ENCODE data around the gene PLPP3. TPM values are rescaled to one million over a fixed set of nuclear protein-coding genes. Genes with fewer than 3 reads are reported as not detected.

PLPP3 gene
- total RNA-seq, 1 donor from 2014 or later, result 106 TPM

- TF ChIP-seq CTCF (IDR thresholded peaks at IDR 0.05), result no peak
- no peaks in the 10 kb centered on the region for H3K27me3 ChIP-seq (ENCODE audit: low read depth)
- DNase-seq (peak; percentile 82), ATAC-seq (peak; percentile 78 to 80)
- no peaks in the 10 kb centered on the region for H3K9me3 ChIP-seq
- H3K36me3 ChIP-seq, result no peaks in the 10 kb centered on the region
- intact Hi-C loops (cut with DNase I), result loop anchor here (5.0 to 10.0 kb wide), 2 partner anchors 64 to 161 kb away; no protein-coding TSS in a partner anchor
- H3K27ac ChIP-seq, result peak overlapping the region; percentile 93
- peak overlapping the region; percentile 89 for H3K4me3 ChIP-seq
- H3K4me1 ChIP-seq, result peaks cover 40% of the 10 kb centered on the region
These were observed 1.0 kb downstream of the PLPP3 start for GRCh38 chr1:56578138-56578962.

- Histone ChIP-seq H3K4me3 (peak overlapping the region; percentile 89), H3K4me1 (peaks cover 43% of the 10 kb centered on the region)
- ATAC-seq, result no peak
These were observed 1.8 kb downstream of the PLPP3 start for GRCh38 chr1:56577406-56578137.

DNA sequence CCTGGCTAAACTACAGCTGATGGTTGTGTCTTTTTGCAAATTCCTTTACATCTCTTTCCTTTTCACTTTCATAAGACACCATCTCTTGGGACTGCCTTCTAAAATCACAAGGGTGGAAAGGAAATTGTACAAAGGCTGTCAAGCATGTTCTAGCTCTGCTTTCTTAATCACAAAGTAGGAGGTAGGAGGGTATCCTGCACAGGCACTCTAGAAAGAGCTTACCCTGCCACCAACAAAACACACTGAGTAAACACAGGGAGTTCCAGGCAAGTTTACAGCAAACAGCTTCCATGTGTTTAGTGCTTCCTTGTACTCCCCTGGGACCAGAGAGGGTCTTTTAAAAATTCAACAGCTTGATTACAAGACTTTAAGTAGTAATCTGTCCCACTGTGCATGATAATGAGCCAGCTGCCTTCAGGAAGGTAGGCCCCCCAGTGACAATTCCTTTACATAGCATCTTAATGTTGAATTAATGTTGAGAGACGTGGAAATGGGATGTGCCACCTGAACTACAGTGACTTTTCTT is 2.4 kb downstream of the PLPP3 start:
- H3K27ac ChIP-seq, result peak overlapping the region; percentile 93
- intact Hi-C loops (cut with DNase I), result loop anchor here (5.0 to 10.0 kb wide), 2 partner anchors 62 to 160 kb away; no protein-coding TSS in a partner anchor
- H3K4me3 ChIP-seq, result peak overlapping the region; percentile 89
- DNase-seq (no peak), ATAC-seq (no peak)
- peaks cover 49% of the 10 kb centered on the region for H3K4me1 ChIP-seq
- TF ChIP-seq CTCF (IDR thresholded peaks at IDR 0.05), result peak; percentile 25
- H3K36me3 ChIP-seq, result no peaks in the 10 kb centered on the region
- H3K9me3 ChIP-seq, result no peaks in the 10 kb centered on the region
- no peaks in the 10 kb centered on the region for H3K27me3 ChIP-seq (ENCODE audit: low read depth)

More at GRCh38 chr1:56577406-56578137, 1.8 kb downstream of the PLPP3 start:
- Histone ChIP-seq H3K27ac (peak overlapping the region; percentile 93), H3K27me3 (ENCODE audit: low read depth) (no peaks in the 10 kb centered on the region), H3K36me3 (no peaks in the 10 kb centered on the region), H3K9me3 (no peaks in the 10 kb centered on the region)
- intact Hi-C loops (cut with DNase I), result loop anchor here (5.0 to 10.0 kb wide), 2 partner anchors 63 to 160 kb away; no protein-coding TSS in a partner anchor
- no peak for DNase-seq
- no peak for TF ChIP-seq CTCF (IDR thresholded peaks at IDR 0.05)

DNA sequence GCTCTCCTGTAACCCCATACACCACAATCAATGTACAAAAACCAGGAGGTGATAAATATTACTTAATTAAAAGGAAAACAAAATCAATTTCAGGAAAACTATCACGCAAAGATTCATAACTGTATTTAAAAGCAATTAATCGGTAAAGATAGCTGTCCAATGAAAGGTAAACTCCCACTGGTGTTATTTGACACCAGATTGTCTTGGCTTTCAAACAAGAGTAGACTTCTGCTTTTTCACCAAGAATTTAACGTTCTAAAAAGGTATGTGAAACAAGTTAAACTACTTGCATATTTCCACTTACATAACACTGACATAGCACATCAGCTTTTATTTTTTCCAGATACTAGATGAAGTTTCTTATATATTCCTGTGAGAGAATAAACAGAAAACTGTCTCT is 3.5 kb downstream of the PLPP3 start:
- ATAC-seq (no peak), DNase-seq (no peak)
- Histone ChIP-seq H3K36me3 (no peaks in the 10 kb centered on the region), H3K27me3 (ENCODE audit: low read depth) (no peaks in the 10 kb centered on the region), H3K4me3 (peak overlapping the region; percentile 89), H3K9me3 (no peaks in the 10 kb centered on the region), H3K4me1 (peaks cover 59% of the 10 kb centered on the region), H3K27ac (no peak overlapping the region)
- no peak for TF ChIP-seq CTCF (IDR thresholded peaks at IDR 0.05)
- intact Hi-C loops (cut with DNase I), result loop anchor here (5.0 to 10.0 kb wide), 2 partner anchors 61 to 159 kb away; no protein-coding TSS in a partner anchor

- Histone ChIP-seq H3K27ac (no peak overlapping the region), H3K36me3 (no peaks in the 10 kb centered on the region), H3K4me3 (peak overlapping the region; percentile 89), H3K27me3 (ENCODE audit: low read depth) (no peaks in the 10 kb centered on the region), H3K4me1 (peaks cover 59% of the 10 kb centered on the region), H3K9me3 (no peaks in the 10 kb centered on the region)
- ATAC-seq, result no peak
- no peak for TF ChIP-seq CTCF (IDR thresholded peaks at IDR 0.05)
- intact Hi-C loops (cut with DNase I), result loop anchor here (5.0 to 10.0 kb wide), 2 partner anchors 60 to 157 kb away; no protein-coding TSS in a partner anchor
- DNase-seq, result no peak
These were observed 4.6 kb downstream of the PLPP3 start for GRCh38 chr1:56574794-56575193.

Measured in lower lobe of right lung (tissue), 2 donors.